Central memory CD8-positive, alpha-beta T cell (primary cell): ENCODE data around the gene NBPF11.
A peak's percentile ranks its signal among the peaks of the same experiment; 100 is the strongest.
"Not testable (repeated sequence)": the region's sequence is repeated elsewhere in the genome, so short reads cannot be mapped to it uniquely, and the experiment has no call there.

ENCODE experiments used
- ATAC-seq: fragments of 150-1000 bp; cut with Tn5 transposase; replicated peaks from 2 replicates; pipeline ENCODE4 v1.10.0; 2022; ENCODE audit warnings: mild to moderate bottlenecking, moderate FRiP score, moderate number of reproducible peaks; ENCODE audit not compliant: poor library complexity, severe bottlenecking; ENCODE audit errors: extremely low read depth
- DNase-seq, 2 donors: peaks; one replicate each; pipeline ENCODE4 v3.0.0; 2021; ENCODE audit warnings: low spot score in 2 of 2
- H3K27ac Mint-ChIP-seq: one replicate; pipeline ENCODE4 v1.8.0; 2022; ENCODE audit warnings: low read depth, mild to moderate bottlenecking, moderate library complexity, mixed read lengths
- H3K27me3 Mint-ChIP-seq: one replicate; pipeline ENCODE4 v1.8.0; 2022; ENCODE audit warnings: mixed read lengths
- H3K36me3 Mint-ChIP-seq: one replicate; pipeline ENCODE4 v1.8.0; 2022; ENCODE audit warnings: mild to moderate bottlenecking, moderate library complexity, mixed read lengths; ENCODE audit not compliant: insufficient read depth
- H3K4me1 Mint-ChIP-seq: one replicate; pipeline ENCODE4 v1.8.0; 2022; ENCODE audit warnings: mixed read lengths
- H3K4me3 Mint-ChIP-seq: one replicate; pipeline ENCODE4 v1.8.0; 2022; ENCODE audit warnings: mild to moderate bottlenecking, moderate library complexity, mixed read lengths
- H3K9me3 Mint-ChIP-seq: one replicate; pipeline ENCODE4 v1.8.0; 2022; ENCODE audit warnings: mixed read lengths

Gene NBPF11

GRCh38 chr1:148160048-148160342, 7.9 kb upstream of the NBPF11 start:
- Mint-ChIP-seq H3K9me3 (no peaks in the 10 kb centered on the region), H3K36me3 (peaks cover 1% of the 10 kb centered on the region), H3K4me1 (no peaks in the 10 kb centered on the region), H3K27ac (no peak overlapping the region), H3K27me3 (peaks cover 52% of the 10 kb centered on the region), H3K4me3 (no peak overlapping the region)
- DNase-seq = no peak
- ATAC-seq = no peak

- Mint-ChIP-seq H3K4me1 (no peaks in the 10 kb centered on the region), H3K27me3 (peaks cover 52% of the 10 kb centered on the region), H3K4me3 (no peak overlapping the region), H3K27ac (no peak overlapping the region), H3K36me3 (peaks cover 1% of the 10 kb centered on the region), H3K9me3 (no peaks in the 10 kb centered on the region)
- DNase-seq = no peak
- no peak for ATAC-seq
Measured at GRCh38 chr1:148158341-148159003, 6.4 kb upstream of the NBPF11 start.

GRCh38 chr1:148157803-148158202, 5.7 kb upstream of the NBPF11 start:
- not testable (repeated sequence) for H3K4me1 Mint-ChIP-seq, H3K27ac Mint-ChIP-seq, ATAC-seq, H3K4me3 Mint-ChIP-seq, DNase-seq, H3K36me3 Mint-ChIP-seq, H3K9me3 Mint-ChIP-seq
- peaks cover 52% of the 10 kb centered on the region for H3K27me3 Mint-ChIP-seq

- not testable (repeated sequence) for H3K4me1 Mint-ChIP-seq, ATAC-seq, H3K36me3 Mint-ChIP-seq, H3K4me3 Mint-ChIP-seq, H3K9me3 Mint-ChIP-seq, H3K27ac Mint-ChIP-seq, DNase-seq
- peaks cover 38% of the 10 kb centered on the region for H3K27me3 Mint-ChIP-seq
Measured at GRCh38 chr1:148155494-148156275, 3.6 kb upstream of the NBPF11 start.

- H3K36me3 Mint-ChIP-seq, H3K27ac Mint-ChIP-seq: not testable (repeated sequence)
- H3K4me3 Mint-ChIP-seq = peak overlapping the region; percentile 60
Measured at GRCh38 chr1:148152795-148153194, 714 bp upstream of the NBPF11 start.

GRCh38 chr1:148151371-148151819, 686 bp downstream of the NBPF11 start:
- ATAC-seq = peak; percentile 12

More at GRCh38 chr1:148152795-148153194, 714 bp upstream of the NBPF11 start:
- H3K4me1 Mint-ChIP-seq, DNase-seq, H3K9me3 Mint-ChIP-seq: not testable (repeated sequence)
- H3K27me3 Mint-ChIP-seq = peaks cover 13% of the 10 kb centered on the region
- ATAC-seq = peak; percentile 15

GRCh38 chr1:148150945-148151344, 1.1 kb downstream of the NBPF11 start:
- not testable (repeated sequence) for H3K4me1 Mint-ChIP-seq, H3K36me3 Mint-ChIP-seq, H3K27ac Mint-ChIP-seq, DNase-seq, H3K27me3 Mint-ChIP-seq, H3K9me3 Mint-ChIP-seq, ATAC-seq
- H3K4me3 Mint-ChIP-seq = peak overlapping the region; percentile 98

More at GRCh38 chr1:148151371-148151819, 686 bp downstream of the NBPF11 start:
- not testable (repeated sequence) for H3K36me3 Mint-ChIP-seq, DNase-seq, H3K9me3 Mint-ChIP-seq, H3K4me1 Mint-ChIP-seq
- peaks cover 13% of the 10 kb centered on the region for H3K27me3 Mint-ChIP-seq
- peak overlapping the region; percentile 98 for H3K4me3 Mint-ChIP-seq
- H3K27ac Mint-ChIP-seq = peak overlapping the region; percentile 94

GRCh38 chr1:148150014-148150413, 2.1 kb downstream of the NBPF11 start:
- H3K4me1 Mint-ChIP-seq, H3K9me3 Mint-ChIP-seq, H3K4me3 Mint-ChIP-seq, H3K27me3 Mint-ChIP-seq, ATAC-seq, H3K27ac Mint-ChIP-seq, DNase-seq, H3K36me3 Mint-ChIP-seq: not testable (repeated sequence)

- H3K27me3 Mint-ChIP-seq, H3K4me1 Mint-ChIP-seq, H3K27ac Mint-ChIP-seq, DNase-seq, ATAC-seq, H3K9me3 Mint-ChIP-seq, H3K4me3 Mint-ChIP-seq, H3K36me3 Mint-ChIP-seq: not testable (repeated sequence)
Measured at GRCh38 chr1:148149050-148149815, 2.8 kb downstream of the NBPF11 start.

- not testable (repeated sequence) for H3K4me1 Mint-ChIP-seq, H3K27me3 Mint-ChIP-seq, ATAC-seq, DNase-seq, H3K27ac Mint-ChIP-seq, H3K4me3 Mint-ChIP-seq, H3K9me3 Mint-ChIP-seq, H3K36me3 Mint-ChIP-seq
Measured at GRCh38 chr1:148147052-148147838, 4.8 kb downstream of the NBPF11 start.

GRCh38 chr1:148146191-148146997, 5.7 kb downstream of the NBPF11 start:
- not testable (repeated sequence) for H3K4me1 Mint-ChIP-seq, H3K4me3 Mint-ChIP-seq, H3K36me3 Mint-ChIP-seq, H3K27me3 Mint-ChIP-seq, H3K9me3 Mint-ChIP-seq, DNase-seq, ATAC-seq
- H3K27ac Mint-ChIP-seq = peak overlapping the region; percentile 22
